NCI-H2107 (cell line): ENCODE results near the gene KCNQ5.

Experiments
- DNase-seq: peaks from one replicate; lab custom pipeline; 2025; lab: John Stamatoyannopoulos, UW

Gene KCNQ5

DNA sequence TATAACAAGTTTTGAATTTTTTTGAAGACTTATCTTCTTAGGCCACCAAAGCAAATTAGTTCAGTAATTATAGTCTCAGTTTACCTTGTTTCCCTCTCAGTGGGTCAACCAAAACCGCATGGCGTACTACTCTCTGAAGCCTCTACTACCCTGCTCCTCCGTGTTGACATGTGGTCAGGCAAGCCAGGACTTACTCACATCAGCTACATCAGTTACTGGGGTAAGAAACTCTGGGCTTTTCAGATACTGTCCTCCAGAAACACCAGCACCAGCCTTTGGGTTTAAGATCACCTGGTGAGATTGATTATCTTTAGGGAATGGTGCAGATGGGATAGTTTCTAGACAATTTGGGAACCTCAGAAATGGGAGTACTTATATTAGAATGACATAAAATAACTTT, 55.1 kb downstream of the KCNQ5 start:
- DNase-seq: no peak

GRCh38 chr6:72677740-72678139, 55.9 kb downstream of the KCNQ5 start:
- DNase-seq: no peak

DNA sequence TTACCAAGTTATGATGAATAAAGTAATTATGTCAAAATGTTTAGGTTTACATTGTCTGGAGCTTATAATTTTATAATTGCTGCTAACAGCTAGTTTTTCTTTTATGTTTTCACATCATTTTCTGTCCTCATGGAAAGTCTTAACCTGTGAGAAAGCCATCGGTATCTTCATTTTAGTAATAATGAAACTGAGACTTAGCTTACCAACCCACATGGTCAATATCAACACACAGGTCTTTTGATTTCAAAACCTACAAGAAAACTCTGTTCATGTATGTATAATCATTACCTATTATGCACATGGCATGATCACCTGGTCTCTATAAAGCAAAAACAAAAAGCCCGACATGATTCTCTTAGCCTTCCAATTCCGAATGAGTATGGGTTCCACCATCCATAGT, 61.9 kb downstream of the KCNQ5 start:
- DNase-seq: no peak

DNA sequence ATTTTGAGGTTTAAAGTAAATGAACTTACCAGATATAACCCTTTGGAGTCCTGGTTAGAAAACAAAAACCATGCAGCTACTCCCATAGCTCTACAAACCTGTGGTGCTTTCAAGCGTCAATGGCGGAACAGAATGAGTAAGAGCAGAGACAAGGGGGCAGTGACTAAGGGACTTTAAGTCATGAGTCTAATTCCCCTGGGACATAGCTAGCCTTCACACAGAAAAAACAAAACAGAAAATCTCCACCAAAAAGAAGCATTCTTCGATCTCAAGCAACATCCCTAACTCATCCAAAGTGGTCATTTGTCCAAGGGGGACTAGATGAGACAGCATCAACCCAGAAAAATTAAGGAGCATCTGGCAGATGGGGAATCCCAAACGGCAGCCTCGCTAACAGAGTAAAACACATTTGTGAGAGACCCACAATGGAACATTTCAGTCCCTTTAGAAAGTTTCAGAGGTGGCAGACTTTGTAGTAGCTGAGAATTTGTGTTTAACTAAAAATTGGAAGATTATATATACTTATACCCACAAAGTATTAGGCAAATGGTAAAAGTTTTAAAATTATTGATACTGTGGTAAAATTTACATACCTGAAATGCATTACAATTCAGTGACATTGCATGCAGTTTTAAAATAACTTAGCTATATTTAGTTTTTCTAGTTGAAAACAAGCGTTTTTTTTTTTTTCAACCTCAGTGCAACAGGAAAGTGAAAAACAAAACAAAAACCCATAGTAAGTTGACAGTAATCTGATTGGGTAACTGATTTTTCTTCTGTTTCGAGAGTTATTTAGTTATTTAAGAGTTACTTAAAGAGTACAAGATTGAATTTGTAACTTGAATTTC, 67.5 kb downstream of the KCNQ5 start:
- no peak for DNase-seq

DNA sequence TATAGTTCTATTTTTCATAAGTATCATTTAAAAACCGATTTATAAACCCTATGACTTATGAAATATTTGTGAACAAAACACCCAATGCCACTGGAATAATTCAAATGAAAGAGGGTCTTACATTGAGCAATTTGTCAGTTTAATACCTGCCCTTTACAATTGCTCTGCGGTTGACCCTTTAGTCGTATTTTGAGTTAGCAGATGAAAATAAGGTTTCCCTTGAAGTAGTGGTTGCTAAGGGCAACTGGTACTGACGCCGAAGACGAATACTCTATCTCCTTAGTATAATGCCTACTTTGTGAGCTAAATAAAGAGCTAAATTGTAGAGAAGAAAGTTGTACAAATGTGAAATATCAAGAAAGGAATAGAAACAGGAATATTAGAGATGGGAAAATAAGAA, 69.4 kb downstream of the KCNQ5 start:
- no peak for DNase-seq

DNA sequence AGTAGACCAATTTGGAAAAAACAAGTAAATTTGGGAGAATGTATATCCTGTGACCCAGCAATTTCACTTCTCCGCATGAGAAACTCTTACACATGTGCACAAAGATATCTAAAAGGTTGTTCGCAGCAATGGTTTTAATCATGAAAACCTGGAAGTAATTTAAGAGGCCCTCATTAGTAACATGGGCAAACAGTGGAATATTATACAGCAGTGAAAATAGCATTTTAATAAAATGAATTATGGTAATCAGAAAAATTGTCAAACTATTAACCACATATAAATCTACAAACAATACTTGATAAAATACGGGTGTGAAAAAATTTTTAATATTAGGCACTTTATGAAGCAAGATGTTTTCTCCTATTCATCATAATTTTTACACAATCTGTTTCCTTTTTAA, 74.2 kb downstream of the KCNQ5 start:
- DNase-seq: no peak

DNA sequence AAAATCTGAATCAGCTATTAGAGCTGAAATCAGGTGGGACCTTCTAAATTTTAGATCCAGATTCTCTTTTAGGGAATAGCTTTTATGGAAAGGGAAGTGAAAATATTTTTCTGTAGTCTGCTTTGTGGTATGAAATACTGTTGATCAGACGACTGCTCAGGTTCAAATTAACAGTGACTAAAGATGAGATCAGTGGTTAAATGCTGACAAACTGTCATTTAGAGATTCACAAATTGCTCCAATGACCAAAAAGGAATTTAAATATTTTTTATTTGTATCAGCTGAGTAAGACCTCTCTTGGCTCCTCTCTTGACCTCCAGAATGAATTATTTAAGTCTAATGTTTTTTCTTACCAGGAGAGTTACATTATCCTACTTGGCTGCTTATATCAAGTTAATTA, 77.3 kb downstream of the KCNQ5 start:
- DNase-seq: no peak

GRCh38 chr6:72702421-72702820, 80.6 kb downstream of the KCNQ5 start:
- no peak for DNase-seq

DNA sequence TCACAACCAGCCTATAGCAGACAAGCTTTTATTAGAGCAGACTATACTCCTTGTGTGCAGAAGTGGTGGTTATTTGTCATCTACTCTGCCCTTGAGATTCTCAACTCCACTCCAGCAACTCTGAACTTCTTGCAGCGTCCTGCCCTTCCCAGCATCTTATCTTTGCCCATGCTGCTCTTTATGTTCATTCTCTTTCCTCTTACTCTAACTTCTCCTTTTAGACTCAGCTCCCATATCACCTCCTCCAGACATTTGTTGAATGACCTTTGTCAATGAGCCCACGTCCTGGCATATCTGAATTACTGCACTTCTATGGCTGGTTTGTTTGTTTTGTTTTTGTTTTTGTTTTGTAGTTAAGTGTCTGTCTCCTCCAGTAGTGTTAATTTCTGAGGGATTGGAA, 81.2 kb downstream of the KCNQ5 start:
- no peak for DNase-seq

DNA sequence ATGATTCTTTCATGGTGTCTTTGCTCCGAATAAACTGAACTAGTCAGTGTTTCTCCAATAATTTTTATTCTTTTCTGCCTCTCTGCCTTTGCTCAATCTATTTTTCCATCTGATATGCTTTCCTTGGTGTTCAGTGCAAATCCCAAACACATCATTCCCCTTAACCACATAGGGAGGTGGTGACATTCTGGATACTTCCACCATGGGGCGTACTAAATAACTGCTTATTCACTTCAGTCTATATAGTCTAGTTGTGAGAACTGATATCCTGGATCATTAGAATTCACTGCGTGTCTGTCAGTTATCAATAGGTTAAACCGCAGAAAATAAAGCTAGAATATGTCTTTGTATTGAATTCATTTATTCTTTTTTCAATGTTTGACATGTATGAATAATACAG, 83.1 kb downstream of the KCNQ5 start:
- no peak for DNase-seq

GRCh38 chr6:72709431-72709830, 87.6 kb downstream of the KCNQ5 start:
- DNase-seq: no peak

DNA sequence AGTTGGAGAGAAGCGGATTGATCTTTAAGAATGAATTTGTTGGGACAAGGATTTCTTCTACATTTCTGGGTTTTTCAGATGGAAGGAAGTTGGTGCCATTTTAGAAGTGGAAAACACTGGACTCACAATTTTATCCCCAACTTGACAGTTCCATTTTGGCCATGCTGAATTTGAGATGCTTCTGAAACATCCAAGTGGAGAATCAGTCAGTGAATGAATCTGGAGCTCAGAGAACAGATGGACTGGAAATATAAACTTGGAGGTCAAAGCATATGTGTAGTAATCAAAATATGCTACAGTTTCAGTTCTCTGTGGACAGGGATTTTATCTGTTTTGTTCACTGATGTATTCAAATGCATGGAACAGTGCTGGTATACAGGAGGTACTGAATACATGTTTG, 89.9 kb downstream of the KCNQ5 start:
- no peak for DNase-seq

DNA sequence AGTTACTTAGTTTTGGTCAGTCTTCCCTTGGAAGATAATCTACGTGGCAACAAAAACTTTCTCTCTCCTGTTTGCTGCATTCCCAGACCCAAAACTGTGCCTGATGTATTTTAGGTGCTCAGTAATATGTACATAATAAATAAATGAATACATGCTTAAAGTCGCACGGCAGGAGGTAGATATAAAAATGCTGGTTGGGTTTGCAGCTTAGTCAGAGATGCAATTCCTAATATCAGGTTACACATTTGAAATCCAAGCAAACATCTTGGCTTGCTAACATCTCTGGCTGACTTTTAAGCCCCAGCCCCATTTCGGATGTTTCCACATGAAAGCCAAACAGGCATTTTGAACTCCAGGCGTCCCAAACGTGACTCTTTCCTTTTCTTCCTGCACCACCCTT, 91.0 kb downstream of the KCNQ5 start:
- DNase-seq: no peak

GRCh38 chr6:72715119-72715518, 93.3 kb downstream of the KCNQ5 start:
- DNase-seq: no peak

GRCh38 chr6:72716916-72717315, 95.1 kb downstream of the KCNQ5 start:
- no peak for DNase-seq

- DNase-seq: no peak
Measured at GRCh38 chr6:72720464-72720863, 98.6 kb downstream of the KCNQ5 start.

DNA sequence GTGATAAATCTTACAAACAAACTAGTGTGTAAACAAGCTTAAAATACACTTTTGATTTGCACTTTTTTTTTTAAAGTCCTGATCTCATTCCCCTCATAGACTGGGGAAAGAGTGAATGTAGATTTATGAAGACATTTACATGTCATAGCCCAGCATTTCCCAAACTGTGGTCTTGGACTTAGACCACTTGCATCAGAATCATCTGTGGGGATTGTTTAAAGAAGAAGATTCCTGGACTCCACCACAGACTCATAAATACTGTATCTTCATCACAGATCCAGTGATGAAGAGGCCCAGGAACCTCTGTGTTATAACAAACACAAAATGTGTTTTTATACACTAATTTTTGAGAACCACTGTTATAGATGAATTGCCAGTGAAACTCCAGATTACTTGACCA, 99.5 kb downstream of the KCNQ5 start:
- no peak for DNase-seq

DNA sequence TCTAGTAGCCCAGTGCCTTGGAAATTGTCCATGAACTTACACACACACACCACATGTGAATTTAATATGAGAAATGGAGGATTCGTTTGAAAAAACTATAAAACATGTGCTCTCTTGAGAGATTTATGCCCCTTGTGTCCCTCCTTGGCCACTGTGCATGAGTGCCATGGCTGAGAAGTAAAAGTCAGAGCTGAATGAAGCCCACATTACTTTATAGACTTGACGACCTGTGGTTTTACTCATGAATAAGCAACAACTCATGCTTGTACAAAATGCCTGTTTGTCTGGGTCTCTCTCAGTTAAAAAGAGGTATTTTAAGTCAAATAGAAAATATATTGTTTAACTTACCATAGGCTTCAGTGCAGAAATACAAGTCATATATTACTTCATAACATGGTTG, 102.7 kb downstream of the KCNQ5 start:
- DNase-seq: no peak

GRCh38 chr6:72728706-72729343, 107.0 kb downstream of the KCNQ5 start:
- no peak for DNase-seq

DNA sequence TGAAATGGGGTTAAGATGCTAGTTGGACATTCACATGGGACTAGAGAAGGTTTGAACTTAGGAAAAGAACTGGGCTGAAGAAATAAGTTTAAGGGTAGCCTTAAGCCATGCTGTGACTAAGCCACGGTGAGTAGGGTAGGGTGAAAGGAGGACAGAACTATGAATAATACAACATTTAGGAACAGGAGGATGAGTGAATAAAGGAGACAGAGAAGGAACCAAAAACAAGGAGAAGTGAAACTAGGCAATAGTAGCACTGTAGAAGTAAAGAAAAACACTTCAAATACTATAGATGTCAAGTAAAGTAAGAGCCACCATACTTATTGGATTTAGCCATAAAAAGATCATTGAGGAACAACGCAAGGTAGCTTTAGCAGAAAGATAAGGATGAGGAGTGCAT, 111.2 kb downstream of the KCNQ5 start:
- no peak for DNase-seq

- no peak for DNase-seq
Measured at GRCh38 chr6:72738091-72738490, 116.2 kb downstream of the KCNQ5 start.

- no peak for DNase-seq
Measured at GRCh38 chr6:72739368-72739779, 117.5 kb downstream of the KCNQ5 start.

GRCh38 chr6:72740135-72740534, 118.3 kb downstream of the KCNQ5 start:
- DNase-seq: no peak

- DNase-seq: no peak
Measured at GRCh38 chr6:72741083-72741482, 119.2 kb downstream of the KCNQ5 start.
